ENCODE data around the gene ZNF549. TPM values are rescaled to one million over a fixed set of nuclear protein-coding genes. Genes with fewer than 3 reads are reported as not detected.

ZNF549 gene
- total RNA-seq, 1 donor from 2014 or later, result 2.2 TPM

DNA sequence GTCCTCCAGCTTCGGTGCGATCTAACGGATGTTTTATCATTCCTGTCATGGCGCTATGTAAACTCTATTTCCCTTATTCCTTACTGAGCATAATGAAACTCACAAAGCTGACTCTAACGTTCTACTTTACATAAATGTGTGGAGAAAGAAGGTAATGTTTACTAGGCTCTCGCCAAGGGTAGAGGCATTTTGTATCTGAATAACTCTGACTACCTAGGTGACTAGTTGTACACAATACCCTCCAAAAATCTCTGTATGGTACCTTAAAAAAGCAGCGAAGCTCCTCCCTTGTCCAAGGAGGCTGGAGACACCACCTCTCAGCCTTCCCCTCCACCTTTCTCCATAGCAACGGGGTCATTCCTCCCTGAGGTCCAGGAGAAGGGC, 72.2 kb downstream of the ZNF549 start:
- no peaks in the 10 kb centered on the region for H3K27me3 ChIP-seq
- TF ChIP-seq, protein P1, sequence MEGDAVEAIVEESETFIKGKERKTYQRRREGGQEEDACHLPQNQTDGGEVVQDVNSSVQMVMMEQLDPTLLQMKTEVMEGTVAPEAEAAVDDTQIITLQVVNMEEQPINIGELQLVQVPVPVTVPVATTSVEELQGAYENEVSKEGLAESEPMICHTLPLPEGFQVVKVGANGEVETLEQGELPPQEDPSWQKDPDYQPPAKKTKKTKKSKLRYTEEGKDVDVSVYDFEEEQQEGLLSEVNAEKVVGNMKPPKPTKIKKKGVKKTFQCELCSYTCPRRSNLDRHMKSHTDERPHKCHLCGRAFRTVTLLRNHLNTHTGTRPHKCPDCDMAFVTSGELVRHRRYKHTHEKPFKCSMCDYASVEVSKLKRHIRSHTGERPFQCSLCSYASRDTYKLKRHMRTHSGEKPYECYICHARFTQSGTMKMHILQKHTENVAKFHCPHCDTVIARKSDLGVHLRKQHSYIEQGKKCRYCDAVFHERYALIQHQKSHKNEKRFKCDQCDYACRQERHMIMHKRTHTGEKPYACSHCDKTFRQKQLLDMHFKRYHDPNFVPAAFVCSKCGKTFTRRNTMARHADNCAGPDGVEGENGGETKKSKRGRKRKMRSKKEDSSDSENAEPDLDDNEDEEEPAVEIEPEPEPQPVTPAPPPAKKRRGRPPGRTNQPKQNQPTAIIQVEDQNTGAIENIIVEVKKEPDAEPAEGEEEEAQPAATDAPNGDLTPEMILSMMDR (IDR thresholded peaks at IDR 0.05), result no peak
- H3K36me3 ChIP-seq, result peaks cover 3 to 15% of the 10 kb centered on the region in 2 donors
- H3K4me1 ChIP-seq, result peaks cover 0 to 4% of the 10 kb centered on the region in 2 donors
- no peak overlapping the region for H3K27ac ChIP-seq
- peak overlapping the region; percentile 56 to 70 for H3K4me3 ChIP-seq
- peaks cover 1 to 39% of the 10 kb centered on the region in 2 donors for H3K9me3 ChIP-seq
- intact Hi-C loops (cut with DNase I), result loop anchor here (1.0 kb wide), 1 partner anchor 20 kb away; no protein-coding TSS in a partner anchor
- no peak for DNase-seq (ENCODE audit: low spot score in 2 of 2)

DNA sequence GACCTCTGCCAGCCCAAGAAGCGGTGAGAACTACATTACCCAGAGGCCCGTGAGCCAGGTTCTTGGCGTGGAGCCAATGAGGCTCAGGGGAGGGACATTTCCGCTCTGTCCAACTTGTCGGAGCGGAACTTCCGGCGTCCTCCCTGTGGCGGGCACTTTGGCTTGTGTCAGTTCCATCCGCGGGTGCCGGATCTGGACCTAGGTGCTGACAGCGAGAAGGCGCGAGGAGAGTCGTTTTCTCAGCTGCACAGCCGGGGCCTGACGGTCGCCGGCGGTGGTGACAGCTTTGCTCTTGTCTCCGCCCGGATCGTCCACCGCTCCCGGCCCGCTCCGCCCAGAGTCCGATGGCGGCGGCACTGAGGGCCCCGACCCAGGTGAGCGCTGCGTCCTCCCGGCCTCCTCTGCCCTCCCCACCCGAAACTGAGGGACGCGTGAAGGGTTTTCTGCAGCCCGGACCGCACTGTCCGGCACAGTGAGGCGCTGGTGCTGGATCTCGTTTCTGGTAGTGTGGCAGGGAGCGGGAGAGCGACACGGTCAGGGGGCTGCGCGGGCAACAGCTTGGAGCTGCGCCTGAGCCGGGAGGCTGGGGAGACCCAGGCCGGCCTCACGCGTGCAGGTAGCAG, 72.7 kb downstream of the ZNF549 start, which contains the start of gene ZNF530:
Gene ZNF530 (plus strand): TSS at position 125 of the 623 bp plus-strand sequence. CDS start 4,461 bp downstream, outside the sequence.
- DNase-seq (ENCODE audit: low spot score in 2 of 2), result peak; percentile 64 to 97
- H3K27me3 ChIP-seq, result no peaks in the 10 kb centered on the region
- intact Hi-C loops (cut with DNase I), result loop anchor here (1.0 kb wide), 2 partner anchors 21 to 40 kb away; no protein-coding TSS in a partner anchor
- peak within 1 kb of the TSS; percentile 56 to 70 for H3K4me3 ChIP-seq
- peaks cover 6 to 20% of the 10 kb centered on the region in 2 donors for H3K36me3 ChIP-seq
- H3K9me3 ChIP-seq, result peaks cover 4 to 40% of the 10 kb centered on the region in 2 donors
- TF ChIP-seq, protein P1 (IDR thresholded peaks at IDR 0.05), result no peak
- peaks cover 0 to 4% of the 10 kb centered on the region in 2 donors for H3K4me1 ChIP-seq
- no peak within 1 kb of the TSS for H3K27ac ChIP-seq

DNA sequence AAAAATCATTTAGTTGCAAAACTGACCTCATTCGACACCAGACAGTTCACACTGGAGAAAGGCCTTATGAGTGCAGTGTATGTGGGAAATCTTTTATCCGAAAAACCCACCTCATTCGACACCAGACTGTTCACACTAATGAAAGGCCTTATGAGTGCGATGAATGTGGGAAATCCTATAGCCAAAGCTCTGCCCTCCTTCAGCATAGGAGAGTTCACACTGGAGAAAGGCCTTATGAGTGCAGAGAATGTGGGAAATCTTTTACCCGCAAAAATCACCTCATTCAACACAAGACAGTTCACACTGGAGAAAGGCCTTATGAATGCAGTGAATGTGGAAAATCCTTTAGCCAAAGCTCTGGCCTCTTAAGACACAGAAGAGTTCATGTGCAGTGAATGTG, 79.8 kb downstream of the ZNF549 start:
- no peaks in the 10 kb centered on the region for H3K27me3 ChIP-seq
- no peak for DNase-seq (ENCODE audit: low spot score in 2 of 2)
- intact Hi-C loops (cut with DNase I), result no loop called here
- H3K27ac ChIP-seq, result no peak overlapping the region
- TF ChIP-seq, protein P1 (IDR thresholded peaks at IDR 0.05), result no peak
- H3K4me3 ChIP-seq, result no peak overlapping the region
- peaks cover 43 to 85% of the 10 kb centered on the region in 2 donors for H3K9me3 ChIP-seq
- H3K36me3 ChIP-seq, result peaks cover 26 to 53% of the 10 kb centered on the region in 2 donors
- no peaks in the 10 kb centered on the region for H3K4me1 ChIP-seq

Other genes with a start within 250 kb of the ZNF549 start
- gene ZNF460, start 246.9 kb upstream of the ZNF549 start, total RNA-seq, result 56.5 TPM
- gene ZNF543, start 206.9 kb upstream of the ZNF549 start, total RNA-seq, result 4.5 TPM
- 5.9 TPM for gene ZNF304, start 176.1 kb upstream of the ZNF549 start, total RNA-seq
- gene TRAPPC2B, start 163.8 kb upstream of the ZNF549 start, total RNA-seq, result 1.8 TPM
- not detected for gene ZNF547, start 163.8 kb upstream of the ZNF549 start, total RNA-seq
- 0.96 TPM for gene ZNF548, start 137.5 kb upstream of the ZNF549 start, total RNA-seq
- 1.5 TPM for gene ZNF17, start 116.2 kb upstream of the ZNF549 start, total RNA-seq
- gene ZNF749, start 92.0 kb upstream of the ZNF549 start, total RNA-seq, result 2.7 TPM
- gene VN1R1, start 70.2 kb upstream of the ZNF549 start, total RNA-seq, result not detected
- gene ZNF772, start 49.8 kb upstream of the ZNF549 start, total RNA-seq, result 3.7 TPM
- gene ZNF419, start 39.6 kb upstream of the ZNF549 start, total RNA-seq, result 5.3 TPM
- not detected for gene ZNF773, start 27.4 kb upstream of the ZNF549 start, total RNA-seq
- 22.7 TPM for gene ZNF550, start 32.5 kb downstream of the ZNF549 start, total RNA-seq
- gene ZNF416, start 51.6 kb downstream of the ZNF549 start, total RNA-seq, result 2.7 TPM
- 0.53 TPM for gene ZIK1, start 56.8 kb downstream of the ZNF549 start, total RNA-seq
- gene ZNF530, start 72.5 kb downstream of the ZNF549 start, total RNA-seq, result 2.6 TPM
- 1.7 TPM for gene ZNF134, start 86.9 kb downstream of the ZNF549 start, total RNA-seq
- gene ZNF211, start 105.8 kb downstream of the ZNF549 start, total RNA-seq, result 9.9 TPM
- gene ZSCAN4, start 141.6 kb downstream of the ZNF549 start, total RNA-seq, result not detected
- gene ZNF551, start 154.6 kb downstream of the ZNF549 start, total RNA-seq, result 35.4 TPM
- gene ZNF154, start 181.8 kb downstream of the ZNF549 start, total RNA-seq, result 0.11 TPM
- 2.4 TPM for gene ZNF671, start 200.3 kb downstream of the ZNF549 start, total RNA-seq
- 1.9 TPM for gene ZNF776, start 219.5 kb downstream of the ZNF549 start, total RNA-seq
- 1.4 TPM for gene ZNF586, start 242.3 kb downstream of the ZNF549 start, total RNA-seq

All from ascending aorta (tissue), 2 donors.